Thyroid gland (tissue), 4 donors: ENCODE results near the gene KDM4B.

Source experiments
- POLR2A ChIP-seq, 2 donors: fragments of 450-650 bp; IDR thresholded peaks; one replicate each; pipeline ENCODE4 v1.6.1; 2017; ENCODE audit warnings: antibody characterized with exemption in 2 of 2, mild to moderate bottlenecking in 2 of 2, moderate library complexity in 1 of 2
- TF ChIP-seq, protein P1 (sequence below), 6 experiments: fragments of 200-600 bp in 3 of 6; fragments of 450-650 bp in 3 of 6; sonication (generic) in 3 of 6; IDR thresholded peaks; one replicate each; pipeline ENCODE4 v1.5.1; 2016 to 2019; ENCODE audit warnings: antibody characterized with exemption in 6 of 6, mild to moderate bottlenecking in 2 of 6, inconsistent platforms in 1 of 6, moderate library complexity in 1 of 6

DNA sequence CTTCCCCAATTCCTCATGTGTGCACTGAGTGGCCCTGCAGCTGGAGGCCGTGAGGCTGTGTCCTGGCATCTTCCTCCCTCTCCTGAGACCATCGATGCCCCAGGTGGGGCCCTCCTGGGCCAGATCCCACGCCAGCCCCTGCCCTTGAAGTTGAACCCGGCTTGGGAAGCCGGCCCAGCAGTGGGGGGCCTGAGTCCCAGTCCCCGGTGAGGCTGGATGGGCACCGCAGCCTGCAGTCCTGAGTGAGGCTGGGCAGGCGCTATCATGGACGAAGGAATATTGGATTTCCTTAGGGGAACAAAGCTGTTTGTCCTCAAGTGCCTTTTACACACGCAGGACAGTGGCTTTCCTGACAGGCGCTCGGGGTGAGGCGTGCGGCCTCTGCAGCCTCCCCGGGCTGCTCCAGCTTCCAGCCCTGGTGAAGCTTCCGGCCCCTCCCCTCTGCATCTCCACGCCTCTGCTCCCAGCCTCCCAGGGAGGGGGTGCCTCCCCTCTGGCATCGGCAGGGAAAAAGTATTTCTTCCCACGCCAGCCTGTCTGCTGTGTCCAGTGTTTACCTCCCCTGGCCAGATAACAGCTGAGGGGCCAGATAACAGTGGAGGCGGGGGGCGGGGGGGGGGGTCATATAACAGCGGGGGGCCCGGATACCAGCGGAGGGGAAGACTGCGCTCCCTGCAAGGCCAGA lies 159.5 kb downstream of the KDM4B start:
- TF ChIP-seq, protein P1, sequence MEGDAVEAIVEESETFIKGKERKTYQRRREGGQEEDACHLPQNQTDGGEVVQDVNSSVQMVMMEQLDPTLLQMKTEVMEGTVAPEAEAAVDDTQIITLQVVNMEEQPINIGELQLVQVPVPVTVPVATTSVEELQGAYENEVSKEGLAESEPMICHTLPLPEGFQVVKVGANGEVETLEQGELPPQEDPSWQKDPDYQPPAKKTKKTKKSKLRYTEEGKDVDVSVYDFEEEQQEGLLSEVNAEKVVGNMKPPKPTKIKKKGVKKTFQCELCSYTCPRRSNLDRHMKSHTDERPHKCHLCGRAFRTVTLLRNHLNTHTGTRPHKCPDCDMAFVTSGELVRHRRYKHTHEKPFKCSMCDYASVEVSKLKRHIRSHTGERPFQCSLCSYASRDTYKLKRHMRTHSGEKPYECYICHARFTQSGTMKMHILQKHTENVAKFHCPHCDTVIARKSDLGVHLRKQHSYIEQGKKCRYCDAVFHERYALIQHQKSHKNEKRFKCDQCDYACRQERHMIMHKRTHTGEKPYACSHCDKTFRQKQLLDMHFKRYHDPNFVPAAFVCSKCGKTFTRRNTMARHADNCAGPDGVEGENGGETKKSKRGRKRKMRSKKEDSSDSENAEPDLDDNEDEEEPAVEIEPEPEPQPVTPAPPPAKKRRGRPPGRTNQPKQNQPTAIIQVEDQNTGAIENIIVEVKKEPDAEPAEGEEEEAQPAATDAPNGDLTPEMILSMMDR (IDR thresholded peaks at IDR 0.05): no peak
- TF ChIP-seq POLR2A (IDR thresholded peaks at IDR 0.05): no peak
